GM12892 (cell line): ENCODE measurements around the gene RAB40A.
"Not testable (repeated sequence)": the region's sequence is repeated elsewhere in the genome, so short reads cannot be mapped to it uniquely, and the experiment has no call there.

Source experiments
- DNase-seq: peaks from one replicate; pipeline ENCODE4 v3.0.0; 2011; ENCODE audit not compliant: insufficient read length
- FAIRE-seq: peaks from 2 replicates; lab custom pipeline; 2011; peaks lifted over from hg19 to GRCh38; lab: Jason Lieb, UNC
- POLR2A ChIP-seq: IDR thresholded peaks from 2 replicates; pipeline ENCODE4 v1.6.1; 2011; ENCODE audit warnings: low read depth, low read length, control low read depth
- POLR2AphosphoS5 ChIP-seq: IDR thresholded peaks from 2 replicates; pipeline ENCODE4 v1.6.1; 2011; ENCODE audit warnings: low read depth, low read length, control low read depth
- TAF1 ChIP-seq: IDR thresholded peaks from 2 replicates; pipeline ENCODE4 v1.6.1; 2011; ENCODE audit warnings: low read depth, mild to moderate bottlenecking, control low read depth, low read length, borderline replicate concordance

RAB40A gene

DNA sequence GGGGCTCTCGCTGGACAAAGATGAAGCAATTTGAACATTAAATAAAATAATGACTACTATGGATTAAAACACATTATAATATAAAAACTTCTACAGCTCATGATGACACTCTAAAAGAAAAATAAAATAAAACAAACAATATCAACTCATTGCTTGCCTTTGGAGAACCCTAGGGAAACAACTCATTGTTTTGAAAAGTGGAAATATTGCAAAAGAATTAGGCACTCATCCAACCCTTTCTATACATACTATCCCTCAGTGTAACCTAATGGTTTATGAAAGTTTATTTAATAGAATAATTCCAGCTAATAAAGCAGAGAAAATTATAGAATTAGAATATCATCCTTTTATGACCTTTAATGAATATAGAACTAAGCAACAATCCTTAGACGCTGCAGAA is 718 bp downstream of the RAB40A start:
- FAIRE-seq: no peak
- TF ChIP-seq TAF1: no peak
- no peak for TF ChIP-seq POLR2A
- TF ChIP-seq POLR2AphosphoS5: no peak
- DNase-seq: no peak

DNA sequence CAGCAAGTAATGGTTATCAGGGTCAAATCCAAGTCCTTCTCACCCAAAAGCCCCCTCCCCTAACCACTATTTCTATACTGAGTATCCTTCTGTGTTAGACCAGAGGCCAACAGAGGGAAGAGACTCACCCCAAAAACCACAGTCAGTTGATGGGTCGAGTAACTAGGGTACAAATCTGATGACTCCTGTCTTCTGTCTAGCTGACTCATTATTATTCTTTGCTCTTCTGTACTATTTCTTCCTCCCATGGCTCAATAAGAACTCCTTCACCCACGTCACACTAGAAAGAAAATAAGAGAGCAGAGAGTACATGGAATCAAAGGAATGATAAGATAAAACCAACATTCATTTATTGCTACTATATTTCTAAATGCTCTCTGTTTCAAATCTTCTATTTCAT is 2.0 kb downstream of the RAB40A start:
- no peak for DNase-seq
- no peak for FAIRE-seq
- TF ChIP-seq POLR2AphosphoS5: no peak

DNA sequence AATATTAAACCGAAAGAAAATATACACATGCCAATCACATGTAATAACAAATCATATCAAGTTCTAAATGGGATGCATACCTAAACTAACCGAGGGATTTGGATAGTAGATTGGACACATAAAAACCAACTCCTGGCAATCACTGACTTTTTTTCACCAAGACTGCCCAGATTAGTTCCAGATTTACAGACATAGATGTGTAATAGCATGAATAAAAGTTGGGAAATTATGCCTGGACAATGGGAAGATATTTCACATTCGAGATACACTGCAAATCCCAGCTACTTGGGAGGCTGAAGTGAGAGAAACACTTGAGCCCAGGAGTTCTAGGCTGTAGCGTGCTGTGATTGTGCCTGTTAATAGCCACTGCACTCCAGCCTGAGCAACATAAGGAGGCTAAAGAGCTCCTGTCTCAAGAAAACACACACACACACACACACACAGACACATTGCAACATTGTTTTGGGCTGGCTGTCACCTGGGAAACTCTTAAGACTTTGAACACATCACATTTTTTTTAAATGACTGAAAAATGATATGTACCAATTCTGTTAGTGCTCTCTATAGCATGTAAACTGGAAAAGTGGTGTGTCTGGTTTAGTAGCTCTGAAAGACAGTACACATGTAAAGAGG is 5.7 kb downstream of the RAB40A start:
- DNase-seq (no peak), FAIRE-seq (no peak)
- TF ChIP-seq TAF1 (no peak), POLR2AphosphoS5 (no peak)

DNA sequence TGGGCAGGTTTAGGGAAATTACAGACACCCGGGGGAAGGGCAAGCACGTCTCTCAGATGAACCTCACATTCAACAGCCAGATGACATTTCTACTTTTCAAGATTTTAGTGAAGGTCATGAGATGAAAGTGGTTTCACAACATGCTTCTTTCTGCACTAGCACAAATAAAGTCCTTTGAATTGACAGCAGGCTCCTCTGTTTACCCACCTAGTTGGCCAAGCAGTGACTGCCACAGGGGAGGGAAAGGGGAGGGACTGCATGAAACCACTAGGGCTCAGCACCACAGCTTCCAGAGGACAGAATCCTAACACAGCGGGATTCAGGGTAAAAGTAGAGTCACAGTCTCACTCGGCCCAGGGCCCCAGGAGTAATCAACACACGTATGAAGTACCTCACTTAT is 6.2 kb downstream of the RAB40A start:
- no peak for DNase-seq
- TF ChIP-seq POLR2A (no peak), TAF1 (no peak), POLR2AphosphoS5 (no peak)
- FAIRE-seq: no peak

DNA sequence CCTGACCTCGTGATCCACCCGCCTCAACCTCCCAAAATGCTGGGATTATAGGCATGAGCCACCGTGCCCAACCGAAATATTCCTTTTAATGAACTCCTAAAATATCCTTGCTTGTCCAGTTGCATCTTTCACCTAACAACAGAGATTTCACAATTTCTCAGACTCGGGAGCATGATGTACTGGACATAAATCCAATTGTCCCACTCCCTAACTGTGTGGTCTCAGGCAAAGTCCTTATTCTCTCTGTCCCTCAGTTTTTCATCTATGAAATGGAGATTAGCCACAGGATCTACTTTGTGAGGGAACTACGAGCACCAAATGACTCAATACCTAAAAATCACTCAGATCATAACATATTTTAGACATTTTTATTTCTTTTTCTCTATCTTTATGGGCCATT is 9.3 kb downstream of the RAB40A start:
- DNase-seq: no peak
- FAIRE-seq: no peak
- TF ChIP-seq POLR2A (no peak), POLR2AphosphoS5 (no peak), TAF1 (no peak)

DNA sequence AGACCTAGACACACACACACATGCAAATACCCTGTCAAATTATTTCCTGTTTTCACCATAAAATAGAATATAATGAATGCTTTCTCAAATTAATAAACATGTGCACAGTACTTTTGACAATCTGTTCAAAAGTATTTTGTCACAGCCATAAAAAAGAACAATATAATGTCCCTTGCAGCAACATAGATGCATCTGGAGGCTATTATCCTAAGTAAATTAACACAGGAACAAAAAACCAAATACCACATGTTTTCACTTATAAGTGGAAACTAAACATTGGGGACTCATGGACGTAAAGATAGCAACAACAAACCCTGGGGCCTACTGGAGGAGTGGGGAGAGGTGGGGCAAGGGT is 15.5 kb downstream of the RAB40A start:
- no peak for DNase-seq
- peak; percentile 40 for FAIRE-seq
- TF ChIP-seq POLR2A: no peak
- no peak for TF ChIP-seq POLR2AphosphoS5
- no peak for TF ChIP-seq TAF1

DNA sequence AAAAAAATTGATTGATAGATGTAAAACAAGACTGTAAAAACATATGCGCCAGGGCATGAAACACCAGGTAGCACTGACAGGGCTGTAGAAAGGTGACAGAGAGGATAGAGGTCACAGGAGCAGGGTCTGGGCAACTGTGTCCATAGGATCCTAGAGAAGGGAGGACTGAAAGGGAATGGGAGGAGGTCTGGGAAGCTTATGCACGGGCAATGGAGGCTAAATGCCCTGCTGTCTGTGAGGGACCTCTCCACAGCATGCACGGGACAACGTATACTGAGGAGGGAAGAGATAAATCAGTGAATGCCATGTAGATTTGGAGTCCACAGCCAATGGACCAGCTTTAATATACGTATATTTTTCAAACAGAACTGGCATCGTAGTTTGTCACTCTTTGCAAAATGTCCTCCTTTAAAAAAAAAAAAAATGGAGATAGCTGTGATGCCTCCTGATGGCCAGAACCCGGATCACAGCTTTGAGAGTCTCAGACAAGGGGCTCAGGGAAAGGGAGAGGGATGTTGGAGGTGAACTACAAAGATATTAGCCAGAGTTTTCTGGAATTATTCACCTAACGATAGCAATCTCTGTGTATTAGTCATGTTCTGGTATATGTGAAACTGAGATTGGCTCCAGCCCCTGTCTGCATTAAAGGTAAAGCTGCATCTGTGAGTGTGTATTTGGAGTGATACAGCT is 16.0 kb downstream of the RAB40A start:
- DNase-seq (no peak), FAIRE-seq (no peak)

DNA sequence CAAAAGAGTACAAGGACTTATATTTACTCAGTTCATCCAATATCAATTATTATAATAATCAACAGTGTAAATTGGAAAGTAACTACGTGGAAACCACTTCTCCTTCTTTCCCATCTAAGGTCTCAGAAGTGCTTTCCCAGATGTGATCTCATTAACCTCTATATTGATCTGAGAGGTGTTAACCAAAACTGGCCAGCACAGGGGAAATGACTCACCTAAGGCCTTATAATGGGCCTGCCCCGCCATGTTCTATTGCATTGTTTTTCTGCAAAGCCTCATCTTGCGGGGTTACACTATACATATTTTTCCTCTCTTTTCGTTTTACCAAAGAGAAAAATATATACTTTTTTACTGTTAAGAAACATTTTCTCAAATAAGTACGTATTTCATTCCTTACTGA is 20.5 kb downstream of the RAB40A start:
- DNase-seq: no peak
- no peak for FAIRE-seq
- TF ChIP-seq POLR2AphosphoS5: no peak
- no peak for TF ChIP-seq POLR2A
- TF ChIP-seq TAF1: no peak

More for the DNA sequence above, 16.0 kb downstream of the RAB40A start:
- TF ChIP-seq POLR2A (no peak), POLR2AphosphoS5 (no peak), TAF1 (no peak)

DNA sequence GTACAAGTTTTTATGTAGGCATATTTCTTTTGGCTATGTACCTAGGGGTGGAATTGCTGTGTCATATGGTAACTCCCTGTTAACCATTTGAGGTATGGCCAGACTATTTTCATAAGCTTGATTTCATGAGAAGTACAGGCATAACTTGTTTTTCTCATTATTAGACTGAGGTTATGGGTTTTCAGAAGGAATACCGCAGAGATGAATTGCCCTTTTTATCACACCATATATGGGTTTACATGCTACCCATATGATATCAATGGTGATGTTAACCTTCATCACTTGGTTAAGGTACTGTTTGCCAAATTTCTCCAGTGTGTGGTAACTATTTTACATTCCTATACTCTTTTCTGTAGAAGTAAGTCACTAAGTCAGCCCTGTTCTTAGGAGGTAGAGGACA is 23.5 kb downstream of the RAB40A start:
- FAIRE-seq (no peak), DNase-seq (no peak)
- no peak for TF ChIP-seq POLR2AphosphoS5
- no peak for TF ChIP-seq POLR2A
- TF ChIP-seq TAF1: no peak

DNA sequence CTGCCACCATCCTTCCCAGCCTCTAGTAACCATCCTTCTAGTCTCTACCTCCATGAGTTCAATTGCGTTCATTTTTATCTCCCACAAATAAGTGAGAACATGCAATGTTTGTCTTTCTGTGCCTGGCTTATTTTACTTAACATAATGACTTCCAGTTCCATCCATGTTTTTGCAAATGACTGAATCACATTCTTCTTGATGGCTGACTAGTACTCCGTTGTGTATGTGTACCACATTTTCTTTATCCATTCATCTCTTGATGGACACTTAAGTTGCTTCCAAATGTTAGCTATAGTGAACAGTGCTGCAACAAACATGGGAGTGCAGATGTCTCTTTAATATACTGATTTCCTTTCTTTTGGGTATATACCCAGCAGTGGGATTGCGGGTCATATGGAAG is 25.7 kb downstream of the RAB40A start:
- FAIRE-seq, DNase-seq: not testable (repeated sequence)

DNA sequence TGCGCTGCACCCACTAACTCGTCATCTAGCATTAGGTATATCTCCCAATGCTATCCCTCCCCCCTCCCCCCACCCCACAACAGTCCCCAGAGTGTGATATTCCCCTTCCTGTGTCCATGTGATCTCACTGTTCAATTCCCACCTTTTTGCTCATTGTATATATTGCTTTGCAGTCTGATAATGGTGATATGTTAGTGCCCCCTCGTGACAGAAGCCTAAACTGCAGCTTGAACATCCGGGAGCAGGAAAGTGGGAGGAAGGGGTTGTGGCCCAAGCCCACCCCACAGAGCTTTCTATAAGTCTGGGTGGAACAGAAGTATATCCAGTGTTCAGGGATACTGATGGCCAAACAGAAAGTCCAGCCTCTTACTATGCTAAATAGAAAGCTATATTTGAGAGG is 29.6 kb downstream of the RAB40A start:
- FAIRE-seq: peak; percentile 76
- DNase-seq: not testable (repeated sequence)

DNA sequence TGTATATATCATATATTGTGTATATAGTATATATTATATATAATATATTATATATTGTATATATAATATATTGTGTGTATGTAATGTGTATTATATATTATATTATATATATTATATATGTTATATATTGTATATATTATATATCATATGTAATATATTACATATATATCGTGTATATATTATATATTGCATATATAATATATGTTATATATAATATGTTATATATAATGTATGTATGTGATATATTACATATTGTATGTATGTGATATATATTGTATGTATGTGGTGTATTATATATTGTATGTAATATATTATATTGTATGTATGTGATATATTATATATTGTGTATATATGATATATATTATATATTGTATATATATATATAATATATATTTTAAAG is 30.5 kb downstream of the RAB40A start:
- no peak for DNase-seq
- FAIRE-seq: no peak
- no peak for TF ChIP-seq POLR2AphosphoS5
- TF ChIP-seq POLR2A: no peak
- TF ChIP-seq TAF1: no peak

DNA sequence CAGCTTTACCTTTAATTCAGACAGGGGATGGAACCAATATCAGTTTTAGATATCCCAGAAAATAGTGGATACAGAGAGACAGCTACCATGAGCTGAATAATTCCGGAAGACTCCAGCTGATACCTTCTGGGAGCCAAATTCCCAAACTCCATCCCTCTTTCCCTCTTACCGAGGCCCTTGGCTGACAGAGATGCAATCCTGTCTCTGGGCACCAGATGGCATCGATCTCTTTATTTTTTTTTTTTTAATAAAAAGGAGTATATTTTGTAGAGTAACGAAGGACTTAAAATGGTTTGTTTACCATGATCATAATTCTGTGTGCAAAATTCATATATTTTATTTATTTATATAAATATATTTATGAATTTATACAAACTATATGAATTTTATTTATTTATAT is 31.0 kb downstream of the RAB40A start:
- no peak for DNase-seq

DNA sequence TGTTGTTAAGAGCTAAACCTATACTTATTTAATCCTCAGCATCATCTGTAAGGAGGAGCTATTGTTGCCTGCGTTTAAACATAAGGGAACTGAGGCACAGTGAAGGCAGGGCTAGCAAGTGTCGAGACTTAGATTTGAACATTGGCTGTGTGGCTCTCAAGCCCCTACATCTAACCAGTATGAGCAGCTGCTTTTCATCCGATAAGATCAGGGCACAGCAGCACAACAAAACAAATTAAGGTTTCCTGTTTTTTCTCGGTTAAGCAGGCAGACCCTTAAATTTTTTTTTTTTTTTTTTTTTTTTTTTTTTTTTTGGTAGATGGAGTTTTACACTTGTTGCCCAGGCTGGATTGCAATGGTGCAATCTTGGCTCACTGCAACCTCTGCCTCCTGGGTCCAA is 35.6 kb downstream of the RAB40A start:
- TF ChIP-seq TAF1: no peak
- no peak for TF ChIP-seq POLR2AphosphoS5
- TF ChIP-seq POLR2A: no peak
- no peak for FAIRE-seq
- no peak for DNase-seq

More for the DNA sequence above, 31.0 kb downstream of the RAB40A start:
- no peak for FAIRE-seq
- TF ChIP-seq TAF1 (no peak), POLR2AphosphoS5 (no peak), POLR2A (no peak)

DNA sequence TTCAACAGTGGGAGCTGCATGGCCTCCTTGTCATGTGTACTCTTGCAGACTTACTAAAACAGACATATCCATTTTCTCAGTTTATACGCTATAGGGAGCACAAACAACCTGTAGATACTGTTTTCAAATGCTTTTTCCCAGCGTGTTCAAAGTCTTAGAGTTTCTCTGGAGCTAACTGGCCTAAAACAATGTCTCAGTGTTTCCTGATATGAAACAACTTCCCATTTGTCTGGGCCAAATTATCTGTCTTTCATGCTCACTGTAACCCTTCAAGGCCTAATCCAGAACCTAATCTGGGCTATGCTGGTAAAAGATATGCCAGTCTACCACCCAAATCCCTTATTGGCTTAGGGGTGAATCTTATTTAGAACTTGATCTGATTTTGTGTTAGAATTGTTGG is 38.8 kb downstream of the RAB40A start:
- no peak for TF ChIP-seq TAF1
- TF ChIP-seq POLR2AphosphoS5: no peak
- TF ChIP-seq POLR2A: no peak
- no peak for DNase-seq
- FAIRE-seq: no peak
